GM23248 (cell line): ENCODE results near the gene PRKCE. TPM values are rescaled to one million over a fixed set of nuclear protein-coding genes. Genes with fewer than 3 reads are reported as not detected.
"Not testable (repeated sequence)": the region's sequence is repeated elsewhere in the genome, so short reads cannot be mapped to it uniquely, and the experiment has no call there.

Experiments
- DNase-seq: peaks from one replicate; pipeline ENCODE4 v3.0.0-alpha.2; 2015
- H2AFZ ChIP-seq: fragments of 200-600 bp; sonication (generic); 2 replicates; pipeline ENCODE4 v1.6.1; 2016; ENCODE audit warnings: antibody characterized with exemption
- H3F3A ChIP-seq: fragments of 200-600 bp; sonication (generic); 2 replicates; pipeline ENCODE4 v1.6.1; 2016; ENCODE audit warnings: mild to moderate bottlenecking, antibody characterized with exemption, mixed run types; ENCODE audit not compliant: insufficient read depth
- H3K27ac ChIP-seq: fragments of 200-600 bp; sonication (generic); 2 replicates; pipeline ENCODE4 v1.5.1; 2016; ENCODE audit warnings: mild to moderate bottlenecking
- H3K27me3 ChIP-seq: fragments of 200-600 bp; sonication (generic); replicated peaks from 2 replicates; pipeline ENCODE4 v1.6.1; 2016; ENCODE audit warnings: mild to moderate bottlenecking; ENCODE audit not compliant: insufficient read depth
- H3K36me3 ChIP-seq: fragments of 200-600 bp; sonication (generic); 2 replicates; pipeline ENCODE4 v1.6.1; 2016; ENCODE audit warnings: low read depth, mild to moderate bottlenecking
- H3K4me1 ChIP-seq: fragments of 200-600 bp; sonication (generic); 2 replicates; pipeline ENCODE4 v1.6.1; 2016; ENCODE audit warnings: mild to moderate bottlenecking; ENCODE audit not compliant: insufficient read depth
- H3K4me2 ChIP-seq: fragments of 200-600 bp; sonication (generic); one replicate; pipeline ENCODE4 v1.6.1; 2016; ENCODE audit warnings: mild to moderate bottlenecking; ENCODE audit not compliant: unreplicated experiment
- H3K4me3 ChIP-seq: fragments of 200-600 bp; sonication (generic); 2 replicates; pipeline ENCODE4 v1.5.1; 2016; ENCODE audit warnings: mild to moderate bottlenecking
- H3K79me2 ChIP-seq: fragments of 200-600 bp; sonication (generic); 2 replicates; pipeline ENCODE4 v1.6.1; 2016; ENCODE audit warnings: mild to moderate bottlenecking; ENCODE audit not compliant: insufficient read depth
- H3K9ac ChIP-seq: fragments of 200-600 bp; sonication (generic); 2 replicates; pipeline ENCODE4 v1.6.1; 2016; ENCODE audit warnings: mild to moderate bottlenecking
- H3K9me2 ChIP-seq: fragments of 200-600 bp; sonication (generic); 2 replicates; pipeline ENCODE4 v1.6.1; 2016; ENCODE audit warnings: mixed run types, mild to moderate bottlenecking, moderate library complexity; ENCODE audit not compliant: insufficient read depth
- H3K9me3 ChIP-seq: fragments of 200-600 bp; sonication (generic); one replicate; pipeline ENCODE4 v1.6.1; 2017; ENCODE audit warnings: low read depth
- H4K20me1 ChIP-seq: fragments of 200-600 bp; sonication (generic); 2 replicates; pipeline ENCODE4 v1.6.0; 2016; ENCODE audit not compliant: insufficient read depth
- EZH2 ChIP-seq: fragments of 200-600 bp; sonication (generic); IDR thresholded peaks from 2 replicates; pipeline ENCODE4 v1.6.1; 2018; ENCODE audit warnings: antibody characterized with exemption, mild to moderate bottlenecking; ENCODE audit not compliant: insufficient read depth, poor library complexity, severe bottlenecking
- EZH2phosphoT487 ChIP-seq: fragments of 200-600 bp; sonication (generic); IDR thresholded peaks from 2 replicates; pipeline ENCODE4 v1.6.1; 2018; ENCODE audit warnings: antibody characterized with exemption, moderate library complexity, mild to moderate bottlenecking, low read depth; ENCODE audit not compliant: insufficient read depth
- WGBS, 2 experiments: methylation state at CpG; one replicate each; pipeline ENCODE4 v1.1.6; 2015 to 2017; ENCODE audit warnings: low lambda C conversion rate in 2 of 2, low coverage in 1 of 2; ENCODE audit errors: missing lambda C conversion rate in 2 of 2; 5-methylcytosine and 5-hydroxymethylcytosine counted together
- in situ Hi-C: fragments of 300-500 bp; cut with MboI; formaldehyde crosslinking; loops from 2 replicates; pipeline ENCODE4 v1.15.0; 2020
- polyA plus RNA-seq: library from polyadenylated mRNA; unstranded; fragments of >200 nt; fragmentation: Nextera tagmentation; extraction: Ambion mirVana; gene quantifications from 2 replicates; pipeline ENCODE4 v1.2.1, GENCODE V29; 2016
- total RNA-seq: library from RNA; depleted of rRNA; stranded (reverse); fragments of >200 nt; shearing (Covaris generic); gene quantifications from 2 replicates; pipeline ENCODE4 v1.2.3, GENCODE V29; 2014

Gene PRKCE
- total and polyA plus RNA-seq, 2 experiments from 2014 or later = 5.9 to 7.0 TPM

GRCh38 chr2:45690231-45690630, 38.8 kb downstream of the PRKCE start:
- Histone ChIP-seq H3K36me3 (no peaks in the 10 kb centered on the region), H3F3A (no peaks in the 10 kb centered on the region), H2AFZ (no peak overlapping the region), H3K79me2 (peaks cover 97% of the 10 kb centered on the region), H3K4me2 (no peak overlapping the region), H3K27ac (no peak overlapping the region), H3K9me3 (no peaks in the 10 kb centered on the region), H3K4me3 (no peak overlapping the region), H3K9ac (no peak overlapping the region), H3K4me1 (peaks cover 10% of the 10 kb centered on the region; the same call in 1 of the 2 replicates), H3K27me3 (no peaks in the 10 kb centered on the region), H3K9me2 (no peaks in the 10 kb centered on the region), H4K20me1 (no peaks in the 10 kb centered on the region)
- no peak for TF ChIP-seq EZH2
- TF ChIP-seq EZH2phosphoT487 = no peak
- 92 to 97% methylated on average over 2 of the region's 2 CpGs for WGBS, 2 experiments
- DNase-seq = no peak
- in situ Hi-C loops = no loop called here

DNA sequence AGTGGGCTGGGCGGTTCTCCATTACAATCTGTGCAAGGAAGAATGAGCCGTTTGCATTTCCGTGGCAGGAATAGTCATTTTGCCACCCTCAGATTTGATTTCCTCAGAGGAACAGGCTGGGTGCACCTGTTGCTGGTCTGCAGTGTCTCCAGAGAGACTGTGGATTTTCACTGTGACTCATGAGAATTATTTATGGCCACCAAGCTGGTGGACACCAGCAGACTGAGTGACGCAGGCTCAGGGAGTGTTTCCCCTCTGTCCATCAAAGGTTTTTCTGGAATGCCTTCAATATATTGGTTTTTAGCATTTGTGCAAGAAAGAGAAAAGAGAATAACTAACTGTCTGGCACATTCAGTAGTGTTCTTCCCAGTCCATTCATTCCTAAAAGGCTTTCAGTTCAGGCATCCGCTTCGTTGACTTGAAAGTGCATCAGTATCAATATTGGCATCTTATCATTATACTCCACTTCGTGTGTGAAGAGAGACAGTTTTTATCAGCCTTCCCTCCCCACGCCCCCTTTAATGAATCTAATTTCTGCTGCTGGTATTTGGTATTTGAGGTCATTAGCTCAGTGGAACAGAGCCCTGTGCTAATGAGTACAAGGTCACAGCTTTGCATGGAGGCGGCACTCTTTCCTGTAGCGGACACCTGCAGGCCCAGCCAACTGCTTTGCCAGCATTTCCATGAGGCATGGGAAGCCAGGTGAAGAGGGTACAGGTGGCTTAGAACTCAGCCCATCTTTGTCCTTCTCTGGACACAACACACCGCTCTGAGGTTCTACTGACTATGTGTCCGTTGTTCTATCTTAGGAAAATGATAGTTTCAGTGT, 39.9 kb downstream of the PRKCE start:
- no peaks in the 10 kb centered on the region for H3K36me3 ChIP-seq
- H3K9ac ChIP-seq = no peak overlapping the region
- 81 to 85% methylated on average over 12 of the region's 12 CpGs for WGBS, 2 experiments
- no peaks in the 10 kb centered on the region for H3K9me2 ChIP-seq
- H3K79me2 ChIP-seq = peaks cover 95% of the 10 kb centered on the region
- H3K4me1 ChIP-seq = peaks cover 14% of the 10 kb centered on the region; the same call in 1 of the 2 replicates
- H3K27me3 ChIP-seq = no peaks in the 10 kb centered on the region
- H3K27ac ChIP-seq = no peak overlapping the region
- H3K9me3 ChIP-seq = no peaks in the 10 kb centered on the region
- in situ Hi-C loops = no loop called here
- no peak overlapping the region for H3K4me2 ChIP-seq
- H3K4me3 ChIP-seq = no peak overlapping the region
- no peak overlapping the region for H2AFZ ChIP-seq
- H4K20me1 ChIP-seq = no peaks in the 10 kb centered on the region
- no peak for TF ChIP-seq EZH2phosphoT487
- TF ChIP-seq EZH2 = no peak
- no peaks in the 10 kb centered on the region for H3F3A ChIP-seq
- DNase-seq = no peak

- Histone ChIP-seq H3K36me3 (no peaks in the 10 kb centered on the region), H3K9me3 (no peaks in the 10 kb centered on the region), H3K4me2 (no peak overlapping the region), H3K27ac (no peak overlapping the region), H3K9ac (no peak overlapping the region), H3K4me3 (no peak overlapping the region), H2AFZ (no peak overlapping the region), H3K9me2 (no peaks in the 10 kb centered on the region), H3K79me2 (peaks cover 95% of the 10 kb centered on the region), H3F3A (peaks cover 2% of the 10 kb centered on the region), H4K20me1 (no peaks in the 10 kb centered on the region), H3K4me1 (peaks cover 15% of the 10 kb centered on the region; the same call in 1 of the 2 replicates), H3K27me3 (no peaks in the 10 kb centered on the region)
- in situ Hi-C loops = no loop called here
- DNase-seq = no peak
- TF ChIP-seq EZH2 (no peak), EZH2phosphoT487 (no peak)
- 98 to 100% methylated on average over 4 of the region's 4 CpGs for WGBS, 2 experiments
Observed at GRCh38 chr2:45692566-45692965, 41.1 kb downstream of the PRKCE start.

DNA sequence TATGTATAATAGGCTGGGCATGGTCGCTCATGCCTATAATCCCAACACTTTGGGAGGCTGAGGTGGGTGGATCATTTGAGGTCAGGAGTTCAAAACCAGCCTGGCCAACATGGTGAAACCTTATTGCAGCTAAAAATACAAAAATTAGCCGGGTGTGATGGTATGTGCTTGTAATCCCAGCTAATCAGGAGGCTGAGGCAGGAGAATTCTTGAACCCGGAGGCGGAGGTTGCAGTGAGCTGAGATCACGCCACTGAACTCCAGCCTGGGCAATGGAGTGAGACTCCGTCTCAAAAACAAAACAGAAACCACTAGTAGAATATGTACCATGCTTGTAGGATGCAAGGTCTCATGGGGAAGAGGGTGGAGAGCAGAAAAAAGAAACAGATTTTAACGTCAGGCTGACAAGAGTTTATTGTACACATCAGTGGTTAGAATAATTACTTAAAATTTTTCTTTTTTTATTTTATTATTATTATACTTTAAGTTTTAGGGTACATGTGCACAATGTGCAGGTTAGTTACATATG, 44.1 kb downstream of the PRKCE start:
- H3K36me3 ChIP-seq, H3K4me2 ChIP-seq, DNase-seq, H4K20me1 ChIP-seq, H2AFZ ChIP-seq, H3K27me3 ChIP-seq, in situ Hi-C loops, H3K9me2 ChIP-seq, H3K27ac ChIP-seq, H3K9me3 ChIP-seq, H3K9ac ChIP-seq, H3K4me3 ChIP-seq: not testable (repeated sequence)
- Histone ChIP-seq H3K4me1 (peaks cover 29% of the 10 kb centered on the region), H3K79me2 (peaks cover 87% of the 10 kb centered on the region), H3F3A (peaks cover 17% of the 10 kb centered on the region)
- WGBS, 2 experiments = 73 to 77% methylated on average over 7 of the region's 7 CpGs
